HAP-1 (cell line): ENCODE results near the gene ELL.

Experiments used
- DNase-seq, 2 experiments: peaks; one replicate each; pipeline ENCODE4 v3.0.0-alpha.2; 2016 to 2020; ENCODE audit warnings: low spot score in 2 of 2
- H3K27me3 ChIP-seq: fragments of 250-450 bp; sonication (Bioruptor Pico); 2 replicates; pipeline ENCODE4 v1.5.1; 2020; ENCODE audit warnings: low read depth, mild to moderate bottlenecking, moderate library complexity
- H3K36me3 ChIP-seq: fragments of 250-450 bp; sonication (Bioruptor Pico); replicated peaks from 2 replicates; pipeline ENCODE4 v1.5.1; 2020; ENCODE audit warnings: mild to moderate bottlenecking
- H3K4me1 ChIP-seq: fragments of 250-450 bp; sonication (Bioruptor Pico); 2 replicates; pipeline ENCODE4 v1.5.1; 2020; ENCODE audit warnings: mild to moderate bottlenecking
- H3K4me3 ChIP-seq: fragments of 250-450 bp; sonication (Bioruptor Pico); 2 replicates; pipeline ENCODE4 v1.5.1; 2020; ENCODE audit warnings: mild to moderate bottlenecking, moderate library complexity
- H3K9me3 ChIP-seq: fragments of 250-450 bp; sonication (Bioruptor Pico); 2 replicates; pipeline ENCODE4 v1.5.1; 2020; ENCODE audit warnings: mild to moderate bottlenecking, moderate library complexity
- in situ Hi-C: fragments of 300-500 bp; cut with MboI; formaldehyde crosslinking; loops from 3 replicates; pipeline ENCODE4 v1.14.3; 2020; ENCODE audit warnings: low sequenced_read_pairs, inconsistent platforms, mixed read lengths

The ELL gene

DNA sequence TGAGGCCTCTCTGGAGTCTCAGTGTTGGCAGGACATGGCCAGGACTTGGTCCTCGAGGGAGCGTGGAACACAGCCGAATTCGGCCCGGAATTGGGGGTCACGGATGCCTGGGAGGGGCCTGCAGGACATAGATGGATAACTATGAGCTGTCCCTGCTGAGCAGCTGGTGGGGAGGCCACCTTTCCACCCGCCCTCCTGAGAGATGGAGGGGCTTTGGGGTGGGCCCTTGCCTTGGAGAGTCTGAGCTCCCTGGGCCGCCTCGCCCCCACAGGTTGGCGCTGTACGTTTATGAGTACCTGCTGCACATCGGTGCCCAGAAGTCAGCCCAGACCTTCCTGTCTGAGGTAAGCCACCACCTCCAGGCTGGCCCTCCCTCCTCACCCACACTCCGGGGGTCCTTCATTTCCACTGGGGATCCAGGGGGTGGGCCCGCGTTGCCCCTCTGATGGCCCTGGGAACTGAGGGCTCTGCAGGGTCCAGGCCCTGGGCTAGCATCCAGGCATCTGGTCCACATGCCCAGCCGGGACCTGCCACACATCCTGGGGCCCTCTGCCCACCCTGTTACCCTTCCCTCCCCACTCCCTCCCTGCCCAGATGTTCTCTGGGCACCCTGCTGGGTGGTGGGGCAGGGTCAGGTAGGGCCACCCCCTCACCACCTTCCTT, 94.7 kb downstream of the ELL start:
- Histone ChIP-seq H3K27me3 (no peaks in the 10 kb centered on the region), H3K4me3 (no peak overlapping the region), H3K4me1 (peaks cover 6% of the 10 kb centered on the region; the same call in 1 of the 2 replicates), H3K36me3 (peaks cover 3% of the 10 kb centered on the region; the same call in 1 of the 2 replicates), H3K9me3 (no peaks in the 10 kb centered on the region)
- no peak for DNase-seq
- in situ Hi-C loops: no loop called here

DNA sequence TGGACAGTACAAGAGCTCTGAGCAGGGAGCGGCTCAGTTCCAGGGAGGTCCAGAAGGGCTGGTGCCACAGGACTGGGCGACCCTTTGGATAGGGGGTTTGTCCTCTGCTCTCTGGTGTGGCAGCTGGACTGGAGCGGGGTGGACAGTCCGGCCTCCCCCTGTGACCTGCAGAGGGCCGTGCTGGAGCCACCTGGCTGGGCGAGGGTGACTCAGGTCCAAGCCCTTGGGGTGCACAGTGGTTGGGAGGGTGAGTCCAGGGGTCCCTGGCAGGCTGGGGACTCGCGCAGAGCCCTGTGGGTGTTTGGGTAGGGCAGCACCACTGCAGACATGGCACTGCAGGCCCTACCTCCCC, 95.5 kb downstream of the ELL start:
- no peak for DNase-seq
- no peak overlapping the region for H3K4me3 ChIP-seq
- in situ Hi-C loops: no loop called here
- H3K36me3 ChIP-seq: peaks cover 3% of the 10 kb centered on the region; the same call in 1 of the 2 replicates
- H3K27me3 ChIP-seq: no peaks in the 10 kb centered on the region
- H3K4me1 ChIP-seq: peaks cover 6% of the 10 kb centered on the region; the same call in 1 of the 2 replicates
- no peaks in the 10 kb centered on the region for H3K9me3 ChIP-seq

DNA sequence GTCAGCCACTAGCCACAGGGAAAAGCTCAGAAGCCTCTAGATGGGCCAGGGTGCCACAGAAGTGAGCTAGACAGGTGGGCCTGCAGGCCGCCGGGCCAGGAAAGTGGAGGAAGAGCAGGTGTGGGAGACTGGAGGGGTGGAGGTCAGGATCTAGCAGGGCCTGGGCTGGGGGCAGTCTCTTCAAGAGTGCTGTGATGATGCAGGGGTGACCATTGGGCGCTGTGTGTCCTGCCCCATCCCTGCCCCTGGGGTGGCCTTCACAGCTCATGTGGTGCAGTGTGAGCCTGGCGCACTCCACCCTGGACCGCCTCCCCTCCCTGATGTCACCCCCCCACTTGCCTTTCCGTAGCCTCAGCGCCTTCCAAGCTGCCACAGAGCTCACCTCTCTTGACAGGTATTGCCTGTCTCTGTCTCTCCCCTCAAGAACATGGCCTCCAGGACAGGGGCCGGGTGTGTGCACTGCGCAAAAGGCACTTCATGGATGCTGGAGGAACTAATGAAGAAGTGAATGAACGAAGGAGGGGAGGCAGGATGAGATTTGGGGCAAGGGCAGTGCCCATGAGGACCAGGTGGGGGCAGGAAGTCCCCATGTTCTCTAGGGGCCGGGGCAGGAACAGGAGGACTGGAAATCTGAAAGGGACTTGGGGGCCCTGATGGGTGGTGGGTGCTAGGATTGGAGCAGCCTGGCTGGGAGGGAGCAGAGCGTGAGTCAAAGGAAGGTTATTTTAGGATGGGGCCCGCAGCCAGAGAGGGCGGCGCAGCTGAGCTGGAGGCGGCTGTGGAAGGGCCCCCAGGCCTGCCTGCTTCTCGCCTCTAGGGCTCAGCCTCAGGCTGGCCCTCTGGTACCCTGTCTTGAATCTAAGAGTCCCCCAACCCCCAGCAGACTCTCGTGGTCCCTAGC, 96.1 kb downstream of the ELL start:
- peaks cover 3% of the 10 kb centered on the region; the same call in 1 of the 2 replicates for H3K36me3 ChIP-seq
- H3K9me3 ChIP-seq: no peaks in the 10 kb centered on the region
- H3K27me3 ChIP-seq: no peaks in the 10 kb centered on the region
- DNase-seq: no peak
- no peak overlapping the region for H3K4me3 ChIP-seq
- in situ Hi-C loops: no loop called here
- peaks cover 6% of the 10 kb centered on the region; the same call in 1 of the 2 replicates for H3K4me1 ChIP-seq

DNA sequence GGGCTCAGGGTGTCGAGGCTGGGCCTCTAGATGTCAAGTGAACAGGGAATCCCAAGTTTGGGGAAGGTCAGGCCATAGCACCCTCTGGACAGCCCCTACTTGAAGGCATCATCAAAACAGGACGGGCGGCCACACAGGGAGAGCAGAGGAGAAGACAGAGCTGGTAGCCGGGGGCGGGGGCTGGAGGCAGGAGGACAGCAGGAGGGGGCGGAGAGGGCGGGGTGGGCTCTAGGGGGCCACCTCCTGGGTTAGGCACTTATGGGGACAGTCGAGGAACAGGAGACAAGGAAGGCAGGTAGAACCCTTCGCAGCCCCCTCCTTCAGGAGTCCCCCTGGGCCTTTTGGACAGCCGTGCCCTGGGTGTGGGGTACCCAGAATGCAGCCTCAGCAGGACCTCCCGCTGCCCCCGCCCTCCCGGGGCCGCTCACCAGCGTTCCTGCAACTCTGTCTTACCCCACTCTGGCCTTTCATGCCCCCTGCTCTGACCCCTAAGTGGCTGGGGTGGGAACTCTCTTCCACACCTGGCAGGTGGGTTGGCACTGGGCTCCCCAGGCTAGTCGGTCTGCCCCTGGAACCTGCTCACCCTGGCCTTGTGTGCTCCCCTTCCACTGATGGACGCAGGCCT, 96.9 kb downstream of the ELL start:
- Histone ChIP-seq H3K4me1 (peaks cover 8% of the 10 kb centered on the region), H3K4me3 (no peak overlapping the region), H3K36me3 (0 out of 2 replicates have a peak, but pooled peaks cover 3% of the 10 kb centered on the region), H3K27me3 (no peaks in the 10 kb centered on the region), H3K9me3 (no peaks in the 10 kb centered on the region)
- no peak for DNase-seq
- in situ Hi-C loops: no loop called here

DNA sequence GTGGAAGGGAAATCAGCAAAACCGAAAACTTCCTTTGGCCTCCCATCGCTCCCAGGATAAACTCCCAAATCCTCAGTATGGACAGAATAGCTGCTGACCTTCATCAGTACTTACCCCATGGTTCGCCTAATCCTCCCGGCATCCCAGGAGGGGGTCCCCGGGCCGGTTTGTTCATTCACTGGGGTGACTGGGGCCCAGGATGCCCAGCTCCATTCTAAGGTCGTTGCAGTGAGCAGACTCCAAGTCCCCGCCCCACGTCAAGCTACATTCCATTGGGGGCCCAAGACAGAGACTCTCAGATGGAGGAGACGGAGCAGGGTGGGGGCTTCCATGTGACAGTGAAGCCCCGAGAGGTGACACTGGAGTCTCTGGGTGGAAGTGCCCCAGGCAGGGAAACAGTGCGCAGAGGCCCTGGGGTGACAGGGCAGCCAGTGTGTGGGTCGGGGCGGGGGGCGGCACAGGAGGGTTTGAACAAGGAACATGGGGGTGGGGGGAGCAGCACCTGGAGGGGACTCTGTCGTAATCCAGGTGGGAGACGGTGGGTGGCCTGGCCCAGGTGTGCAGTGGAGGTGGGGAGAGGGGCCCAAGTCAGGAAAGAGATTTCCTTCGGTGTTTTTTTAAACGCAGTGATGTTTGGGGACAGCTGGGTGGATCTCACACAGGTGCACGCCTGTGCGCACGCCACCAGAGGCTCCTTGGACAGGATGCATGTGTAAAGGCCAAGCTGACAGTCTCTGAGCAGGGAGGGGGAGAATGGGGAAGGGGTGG, 97.6 kb downstream of the ELL start:
- no peak overlapping the region for H3K4me3 ChIP-seq
- H3K36me3 ChIP-seq: 0 out of 2 replicates have a peak, but pooled peaks cover 3% of the 10 kb centered on the region
- no peaks in the 10 kb centered on the region for H3K27me3 ChIP-seq
- in situ Hi-C loops: no loop called here
- DNase-seq: no peak
- H3K4me1 ChIP-seq: peaks cover 5% of the 10 kb centered on the region
- H3K9me3 ChIP-seq: no peaks in the 10 kb centered on the region

DNA sequence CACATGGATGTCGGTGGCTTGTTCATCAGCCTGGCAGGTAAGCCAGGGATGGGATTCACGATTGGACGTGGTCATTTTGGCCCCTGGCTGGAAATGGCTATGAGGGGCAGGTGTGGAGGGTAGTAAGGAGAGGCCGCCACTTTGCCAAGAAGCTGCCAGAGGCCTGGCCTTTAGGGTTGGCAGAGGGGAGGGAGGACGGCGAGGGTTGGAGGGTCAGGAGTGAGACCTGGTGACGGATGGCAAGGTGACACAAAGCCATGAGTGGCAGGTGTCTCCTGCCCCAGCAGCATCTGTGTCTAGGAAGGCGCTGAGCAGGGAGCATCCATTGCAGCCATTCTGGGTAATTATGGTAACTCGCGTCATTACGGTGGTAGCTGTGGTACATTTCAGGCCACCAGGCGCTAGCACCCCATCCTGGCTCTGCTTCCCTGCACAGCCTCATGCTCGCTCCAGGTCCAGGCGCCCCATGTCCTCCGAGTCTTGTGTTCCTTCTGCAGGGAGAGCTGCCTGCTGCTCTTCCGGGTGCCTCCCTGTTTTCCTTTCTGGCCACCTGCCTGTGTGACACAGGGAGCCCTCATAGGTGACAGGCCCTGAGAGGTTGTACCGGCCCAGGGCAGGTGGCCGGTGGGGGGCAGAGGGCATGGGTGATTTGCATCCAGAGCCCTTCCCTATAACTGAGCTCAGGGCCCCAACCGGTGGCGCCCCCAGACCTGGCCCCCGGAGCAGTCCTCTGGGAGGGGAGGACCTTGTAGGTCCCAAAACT, 98.4 kb downstream of the ELL start:
- Histone ChIP-seq H3K9me3 (no peaks in the 10 kb centered on the region), H3K36me3 (no peaks in the 10 kb centered on the region), H3K4me1 (peaks cover 7% of the 10 kb centered on the region), H3K27me3 (no peaks in the 10 kb centered on the region), H3K4me3 (no peak overlapping the region)
- DNase-seq: no peak
- in situ Hi-C loops: no loop called here

DNA sequence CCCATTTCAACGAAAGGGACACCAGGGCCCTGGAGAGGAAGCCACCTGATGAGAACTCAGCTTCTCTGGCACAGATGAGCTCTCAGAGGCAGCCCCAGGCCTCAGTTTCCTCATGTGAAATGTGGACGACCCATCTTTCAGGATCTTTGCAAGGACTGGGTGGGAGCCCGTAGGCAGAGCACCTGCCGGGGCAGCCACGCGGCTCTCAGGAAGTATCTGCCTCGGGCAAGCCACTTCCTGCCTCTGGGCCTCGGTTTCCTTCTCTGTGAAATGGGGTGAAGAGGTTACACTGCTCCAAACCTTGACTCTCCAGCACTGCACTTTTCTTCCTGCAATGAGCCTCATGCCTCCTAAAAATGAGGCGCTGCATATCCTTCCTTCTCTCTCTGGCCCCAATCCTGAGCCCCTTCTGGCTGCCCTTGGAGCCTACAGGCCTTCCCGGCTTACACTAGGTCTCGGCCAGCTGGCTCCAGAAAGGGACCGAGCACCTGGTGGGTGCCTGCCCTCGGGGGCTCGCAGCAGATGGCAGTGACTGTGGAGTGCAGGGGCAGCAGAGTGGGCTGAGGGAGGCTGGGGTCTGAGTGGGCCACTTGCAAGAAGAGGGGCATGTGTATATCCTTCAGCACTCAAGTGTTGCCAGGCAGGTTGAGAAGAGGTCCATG, 99.2 kb downstream of the ELL start:
- Histone ChIP-seq H3K27me3 (no peaks in the 10 kb centered on the region), H3K36me3 (no peaks in the 10 kb centered on the region), H3K9me3 (no peaks in the 10 kb centered on the region), H3K4me1 (peaks cover 10% of the 10 kb centered on the region), H3K4me3 (no peak overlapping the region)
- DNase-seq: no peak
- in situ Hi-C loops: no loop called here

DNA sequence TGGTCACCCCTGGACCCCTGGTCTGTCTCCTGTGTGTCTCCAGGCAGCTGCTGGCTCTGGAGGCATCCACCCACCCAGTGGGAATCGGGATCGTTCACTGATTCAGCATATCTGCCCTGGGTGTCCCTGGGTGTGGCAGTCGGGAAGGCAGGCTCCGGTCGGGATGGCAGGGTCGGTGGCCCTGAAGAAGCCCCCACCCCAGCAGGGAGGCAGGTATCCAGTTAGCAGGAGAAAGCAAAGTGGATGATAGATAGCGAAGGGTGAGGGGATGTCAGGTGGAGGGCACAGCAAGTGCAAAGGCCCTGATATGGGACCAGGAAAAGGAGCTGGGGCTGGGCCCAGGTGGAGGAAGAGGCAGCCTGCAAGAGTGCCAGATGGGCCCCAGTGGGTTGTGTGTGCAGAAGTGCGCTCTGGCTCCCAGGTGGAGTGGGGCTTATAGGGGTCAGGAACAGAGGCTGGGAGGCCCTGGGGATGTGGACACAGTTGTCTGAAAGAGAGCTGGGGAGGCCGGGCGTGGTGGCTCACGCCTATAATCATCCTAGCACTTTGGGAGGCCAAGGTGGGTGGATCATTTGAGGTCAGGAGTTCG, 100.4 kb downstream of the ELL start:
- H3K4me3 ChIP-seq: peak overlapping the region; percentile 60
- no peaks in the 10 kb centered on the region for H3K27me3 ChIP-seq
- no peaks in the 10 kb centered on the region for H3K36me3 ChIP-seq
- no peak for DNase-seq
- H3K9me3 ChIP-seq: no peaks in the 10 kb centered on the region
- in situ Hi-C loops: no loop called here
- H3K4me1 ChIP-seq: peaks cover 19% of the 10 kb centered on the region

DNA sequence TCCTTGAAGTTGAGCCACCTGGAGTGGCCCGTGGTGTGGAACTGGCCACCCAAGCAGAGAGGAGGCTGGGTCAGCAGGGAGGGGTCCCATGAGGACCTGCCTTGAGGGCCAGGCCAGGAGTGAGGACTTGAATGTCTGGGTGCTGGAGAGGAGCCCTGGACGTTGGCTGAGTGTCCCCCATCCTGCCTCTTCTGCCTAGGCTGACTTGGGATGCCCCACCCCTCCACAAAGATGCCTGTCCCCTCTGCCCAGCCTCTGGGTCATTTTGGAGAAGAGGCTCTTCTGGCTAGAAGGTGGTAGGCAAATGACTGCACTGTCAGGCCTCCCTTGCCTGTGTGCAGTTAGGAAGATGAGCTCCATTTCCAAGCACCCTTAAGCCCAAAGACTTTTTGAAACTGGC, 100.9 kb downstream of the ELL start:
- DNase-seq: no peak
- H3K36me3 ChIP-seq: no peaks in the 10 kb centered on the region
- H3K9me3 ChIP-seq: no peaks in the 10 kb centered on the region
- peak overlapping the region; percentile 60 for H3K4me3 ChIP-seq
- peaks cover 23% of the 10 kb centered on the region for H3K4me1 ChIP-seq
- no peaks in the 10 kb centered on the region for H3K27me3 ChIP-seq
- in situ Hi-C loops: no loop called here

DNA sequence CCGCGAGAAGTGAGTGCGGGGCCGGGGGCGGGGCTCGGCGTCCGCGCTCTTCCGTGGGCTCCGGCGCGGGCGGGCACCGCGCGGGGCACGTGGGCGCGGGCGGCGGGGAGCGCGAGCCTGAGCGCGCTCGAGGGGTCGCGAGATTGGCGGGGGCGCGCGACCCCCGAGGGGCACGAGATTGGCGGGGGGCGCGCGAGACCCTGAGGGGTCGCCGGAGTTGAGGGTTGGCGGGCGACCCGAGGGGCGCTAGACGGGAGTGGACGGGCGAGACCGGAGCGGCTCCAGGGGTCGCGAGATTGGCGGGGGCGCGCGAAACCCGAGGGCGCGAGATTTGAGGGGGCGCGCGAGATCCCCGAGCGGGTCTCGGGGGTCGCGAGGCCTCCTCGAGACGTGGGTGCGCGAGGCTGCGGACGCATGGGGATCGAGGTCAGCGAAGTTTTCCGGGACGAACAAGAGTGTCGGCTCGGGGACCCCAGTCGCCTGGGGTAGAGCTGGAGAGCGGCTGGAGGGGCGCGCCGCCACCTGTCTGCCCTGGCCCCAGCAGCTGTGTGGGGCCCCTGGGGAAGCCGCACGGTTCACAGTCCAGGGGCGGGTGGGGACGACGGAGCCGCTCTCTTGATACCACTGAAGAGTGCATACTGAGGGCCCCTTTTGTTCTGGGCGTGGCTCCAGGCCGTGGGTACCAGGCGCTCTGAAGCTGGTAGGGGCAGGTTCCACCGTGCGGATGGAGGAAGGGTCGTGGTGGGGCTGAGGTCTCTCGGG, 102.0 kb downstream of the ELL start:
- in situ Hi-C loops: no loop called here
- H3K36me3 ChIP-seq: no peaks in the 10 kb centered on the region
- no peaks in the 10 kb centered on the region for H3K27me3 ChIP-seq
- DNase-seq: peak; percentile 11 to 68
- H3K4me3 ChIP-seq: peak overlapping the region; percentile 60
- no peaks in the 10 kb centered on the region for H3K9me3 ChIP-seq
- peaks cover 23% of the 10 kb centered on the region for H3K4me1 ChIP-seq

DNA sequence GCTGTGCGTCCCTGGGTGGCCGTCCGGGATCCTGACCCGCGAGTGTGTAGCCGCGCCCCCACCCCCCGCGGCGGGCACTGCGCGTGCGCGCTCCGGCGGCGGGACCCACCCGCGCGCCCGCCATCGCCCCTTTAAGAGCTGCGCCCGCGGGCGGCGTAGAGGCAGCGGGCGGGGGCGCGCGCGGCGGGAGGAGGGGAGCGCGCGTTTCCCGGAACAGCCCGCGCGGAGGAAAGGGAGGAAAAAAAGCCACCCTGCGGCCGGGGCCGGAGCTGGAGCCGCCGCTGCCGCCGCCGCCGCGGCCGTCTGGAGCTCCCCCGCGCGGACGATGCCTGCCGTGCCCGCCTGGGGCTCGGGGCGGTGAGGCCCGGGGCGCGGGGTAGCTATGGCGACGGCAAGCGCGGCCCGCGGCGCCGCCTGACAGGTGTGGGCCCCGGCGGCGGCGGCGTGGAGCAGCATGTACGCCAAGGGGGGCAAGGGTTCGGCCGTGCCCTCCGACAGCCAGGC, 102.6 kb downstream of the ELL start, which contains the start of gene SSBP4:
Gene SSBP4 (plus strand): TSS at position 204 of the 504 bp plus-strand sequence. CDS start 251 bp downstream, at position 455.
- Histone ChIP-seq H3K4me3 (peak within 1 kb of the TSS; percentile 60), H3K27me3 (no peaks in the 10 kb centered on the region), H3K4me1 (peaks cover 23% of the 10 kb centered on the region), H3K9me3 (no peaks in the 10 kb centered on the region), H3K36me3 (no peaks in the 10 kb centered on the region)
- DNase-seq: peak; percentile 63 to 82
- in situ Hi-C loops: no loop called here
